ENCODE data around the gene RMDN2. TPM values are rescaled to one million over a fixed set of nuclear protein-coding genes. Genes with fewer than 3 reads are reported as not detected.

RMDN2 gene
- total and polyA plus RNA-seq, 9 of the 15 experiments (the other 6 are each of a cell fraction or from before 2014, with no cell fraction given) = 1.5 to 4.3 (median 2.3) TPM

- no peak for ATAC-seq
- CTCF ChIA-PET (ENCODE audit: low intra/inter-chr PET ratio) = no interaction called here
- under 1% methylated on average over 9 of the region's 9 CpGs for WGBS (ENCODE audit: insufficient coverage, low coverage, missing lambda C conversion rate)
- FAIRE-seq = no peak
- no peak overlapping the region for H3K4me2 ChIP-seq (ENCODE audit: insufficient read depth, low read length)
- peaks cover 15 to 20% of the 10 kb centered on the region in 2 experiments; a peak in 4 of 5 replicates for H3K27me3 ChIP-seq (ENCODE audit: control insufficient read depth in 2 of 2, insufficient read depth in 2 of 2, low read length in 2 of 2)
- no peaks in the 10 kb centered on the region for H3K79me2 ChIP-seq (ENCODE audit: control insufficient read depth, insufficient read depth, low read length)
- H3K36me3 ChIP-seq (ENCODE audit: control insufficient read depth, insufficient read depth, low read length) = no peaks in the 10 kb centered on the region
- H3K4me3 ChIP-seq = no peak overlapping the region
- no peaks in the 10 kb centered on the region for H3K9me1 ChIP-seq (ENCODE audit: control insufficient read depth, insufficient read depth, low read length)
- no peak for DNase-seq (ENCODE audit: extremely low read depth in 1 of 4, low spot score in 3 of 4)
- in situ Hi-C loops (cut with MboI) (no loop called here), intact Hi-C loops (cut with micrococcal nuclease) (no loop called here)
- POLR2A ChIA-PET = no interaction called here
- no peak overlapping the region for H3K27ac ChIP-seq (ENCODE audit: extremely low read depth, low read depth, low read length)
- H3K4me1 ChIP-seq (replicated peaks in 1 of 2; ENCODE audit: control insufficient read depth in 2 of 2, insufficient read depth in 2 of 2, low read length in 2 of 2) = no peaks in the 10 kb centered on the region
- H2AFZ ChIP-seq (ENCODE audit: low read depth, low read length) = no peak overlapping the region
- TF ChIP-seq RUNX1 (IDR thresholded peaks at IDR 0.05; ENCODE audit: low read depth) (no peak), TRIM25 (IDR thresholded peaks at IDR 0.05; ENCODE audit: borderline replicate concordance) (no peak), ZNF668 (CRISPR knock-in tag; IDR thresholded peaks at IDR 0.05) (no peak)
- no peaks in the 10 kb centered on the region; the same call in 1 of the 2 replicates for H4K20me1 ChIP-seq (replicated peaks; ENCODE audit: control insufficient read depth, insufficient read depth, low read length)
- H3K9me3 ChIP-seq (replicated peaks; ENCODE audit: control insufficient read depth, insufficient read depth, low read depth, low read length) = no peaks in the 10 kb centered on the region
- H3K9ac ChIP-seq (ENCODE audit: insufficient read depth in 1 of 2, low read depth in 2 of 2, low read length in 2 of 2) = no peak overlapping the region
- BruUV-seq (replicated peaks) = no TSS peak
These were observed 114.2 kb downstream of the RMDN2 start for GRCh38 chr2:38039121-38039910.

All from K562 (cell line).